ENCODE measurements around the gene CTCF. TPM values are rescaled to one million over a fixed set of nuclear protein-coding genes. Genes with fewer than 3 reads are reported as not detected.

Gene CTCF
- total RNA-seq, 3 donors from 2014 or later (not counting 1 experiment from before 2014, with no cell fraction given): 61.4 to 76.7 (median 63.6) TPM

- 79% methylated on average over 3 of the region's 4 CpGs for WGBS (ENCODE audit: insufficient coverage)
- ATAC-seq (no peak), DNase-seq (no peak)
- TF ChIP-seq, protein P1, sequence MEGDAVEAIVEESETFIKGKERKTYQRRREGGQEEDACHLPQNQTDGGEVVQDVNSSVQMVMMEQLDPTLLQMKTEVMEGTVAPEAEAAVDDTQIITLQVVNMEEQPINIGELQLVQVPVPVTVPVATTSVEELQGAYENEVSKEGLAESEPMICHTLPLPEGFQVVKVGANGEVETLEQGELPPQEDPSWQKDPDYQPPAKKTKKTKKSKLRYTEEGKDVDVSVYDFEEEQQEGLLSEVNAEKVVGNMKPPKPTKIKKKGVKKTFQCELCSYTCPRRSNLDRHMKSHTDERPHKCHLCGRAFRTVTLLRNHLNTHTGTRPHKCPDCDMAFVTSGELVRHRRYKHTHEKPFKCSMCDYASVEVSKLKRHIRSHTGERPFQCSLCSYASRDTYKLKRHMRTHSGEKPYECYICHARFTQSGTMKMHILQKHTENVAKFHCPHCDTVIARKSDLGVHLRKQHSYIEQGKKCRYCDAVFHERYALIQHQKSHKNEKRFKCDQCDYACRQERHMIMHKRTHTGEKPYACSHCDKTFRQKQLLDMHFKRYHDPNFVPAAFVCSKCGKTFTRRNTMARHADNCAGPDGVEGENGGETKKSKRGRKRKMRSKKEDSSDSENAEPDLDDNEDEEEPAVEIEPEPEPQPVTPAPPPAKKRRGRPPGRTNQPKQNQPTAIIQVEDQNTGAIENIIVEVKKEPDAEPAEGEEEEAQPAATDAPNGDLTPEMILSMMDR (IDR thresholded peaks at IDR 0.05): no peak
- intact Hi-C loops (cut with micrococcal nuclease): no loop called here
- Histone ChIP-seq H3K27me3 (ENCODE audit: control insufficient read depth, insufficient read depth, low read length) (no peaks in the 10 kb centered on the region), H3K27ac (ENCODE audit: low read length) (peak overlapping the region; percentile 71), H3K36me3 (ENCODE audit: control insufficient read depth, insufficient read depth, low read length) (peaks cover 5% of the 10 kb centered on the region), H3K4me3 (ENCODE audit: low read length) (no peak overlapping the region), H3K9me3 (ENCODE audit: control insufficient read depth, insufficient read depth, low read length) (no peaks in the 10 kb centered on the region), H3K4me1 (ENCODE audit: control insufficient read depth, insufficient read depth, low read length) (peaks cover 44% of the 10 kb centered on the region)
- no peaks in the 10 kb centered on the region for H3K36me3 Mint-ChIP-seq
- no peaks in the 10 kb centered on the region for H3K9me3 Mint-ChIP-seq
- no peak overlapping the region for H3K4me3 Mint-ChIP-seq
- H3K27me3 Mint-ChIP-seq (ENCODE audit: low read depth in 2 of 2): no peaks in the 10 kb centered on the region
- peaks cover 0 to 25% of the 10 kb centered on the region in 2 donors for H3K4me1 Mint-ChIP-seq
- H3K27ac Mint-ChIP-seq: peak overlapping the region in 1 of 2 donors; percentile 10
These were observed 13.1 kb upstream of the CTCF start for GRCh38 chr16:67549240-67549639.

DNA sequence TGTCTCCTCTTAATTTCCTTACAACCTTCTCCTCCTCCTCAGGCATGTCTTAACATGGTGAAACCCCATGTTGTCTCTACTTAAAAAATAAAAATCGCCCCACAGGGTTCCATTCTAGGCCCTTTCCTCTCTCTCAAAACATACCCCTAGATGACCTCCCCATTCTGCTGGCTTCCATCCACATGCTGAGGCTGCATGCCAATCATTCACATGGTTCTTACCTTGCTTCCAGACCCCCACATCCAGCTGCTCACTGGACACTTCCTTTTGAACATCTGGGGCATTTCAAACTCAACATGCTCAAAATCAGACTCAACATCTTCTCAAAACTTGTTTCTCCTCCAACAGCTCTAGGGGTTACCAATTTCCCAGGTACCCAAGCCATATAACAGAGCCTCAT, 12.4 kb upstream of the CTCF start:
- Histone ChIP-seq H3K27ac (ENCODE audit: low read length) (no peak overlapping the region), H3K36me3 (ENCODE audit: control insufficient read depth, insufficient read depth, low read length) (peaks cover 4% of the 10 kb centered on the region), H3K27me3 (ENCODE audit: control insufficient read depth, insufficient read depth, low read length) (no peaks in the 10 kb centered on the region), H3K4me3 (ENCODE audit: low read length) (no peak overlapping the region), H3K9me3 (ENCODE audit: control insufficient read depth, insufficient read depth, low read length) (no peaks in the 10 kb centered on the region), H3K4me1 (ENCODE audit: control insufficient read depth, insufficient read depth, low read length) (peaks cover 41% of the 10 kb centered on the region)
- H3K4me3 Mint-ChIP-seq: no peak overlapping the region
- no peak for ATAC-seq
- 89% methylated on average over 1 of the region's 1 CpG for WGBS (ENCODE audit: insufficient coverage)
- no peaks in the 10 kb centered on the region for H3K36me3 Mint-ChIP-seq
- H3K27me3 Mint-ChIP-seq (ENCODE audit: low read depth in 2 of 2): no peaks in the 10 kb centered on the region
- H3K9me3 Mint-ChIP-seq: no peaks in the 10 kb centered on the region
- no peak for DNase-seq
- peaks cover 0 to 21% of the 10 kb centered on the region in 2 donors for H3K4me1 Mint-ChIP-seq
- intact Hi-C loops (cut with micrococcal nuclease): no loop called here
- TF ChIP-seq, protein P1 (IDR thresholded peaks at IDR 0.05): no peak
- peak overlapping the region; percentile 5 to 67 for H3K27ac Mint-ChIP-seq

DNA sequence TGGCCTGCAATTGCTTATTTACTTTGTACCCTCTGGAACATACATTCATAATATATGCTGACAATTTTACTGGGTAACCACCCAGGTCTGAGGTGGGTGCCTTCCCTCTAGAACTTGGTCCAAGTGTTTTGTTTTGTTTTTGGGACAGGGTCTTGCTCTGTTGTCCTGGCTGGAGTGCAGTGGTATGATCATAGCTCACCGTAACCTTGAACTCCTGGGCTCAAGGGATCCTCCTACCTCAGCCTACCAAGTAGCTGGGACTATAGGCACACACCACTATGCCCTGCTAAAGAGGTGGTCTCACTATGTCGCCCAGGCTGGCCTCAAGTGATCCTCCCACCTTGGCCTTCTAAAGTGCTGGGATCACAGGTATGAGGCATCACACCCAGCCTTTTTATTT, 11.2 kb upstream of the CTCF start:
- peaks cover 7 to 28% of the 10 kb centered on the region in 2 donors for H3K4me1 Mint-ChIP-seq
- Histone ChIP-seq H3K27ac (ENCODE audit: low read length) (no peak overlapping the region), H3K4me3 (ENCODE audit: low read length) (no peak overlapping the region), H3K36me3 (ENCODE audit: control insufficient read depth, insufficient read depth, low read length) (peaks cover 3% of the 10 kb centered on the region), H3K4me1 (ENCODE audit: control insufficient read depth, insufficient read depth, low read length) (peaks cover 46% of the 10 kb centered on the region), H3K27me3 (ENCODE audit: control insufficient read depth, insufficient read depth, low read length) (no peaks in the 10 kb centered on the region), H3K9me3 (ENCODE audit: control insufficient read depth, insufficient read depth, low read length) (no peaks in the 10 kb centered on the region)
- WGBS (ENCODE audit: insufficient coverage): 98% methylated on average over 2 of the region's 2 CpGs
- H3K9me3 Mint-ChIP-seq: no peaks in the 10 kb centered on the region
- no peaks in the 10 kb centered on the region for H3K27me3 Mint-ChIP-seq (ENCODE audit: low read depth in 2 of 2)
- intact Hi-C loops (cut with micrococcal nuclease): no loop called here
- DNase-seq: no peak
- ATAC-seq: no peak
- no peak overlapping the region for H3K4me3 Mint-ChIP-seq
- H3K27ac Mint-ChIP-seq: no peak overlapping the region
- H3K36me3 Mint-ChIP-seq: no peaks in the 10 kb centered on the region
- TF ChIP-seq, protein P1 (IDR thresholded peaks at IDR 0.05): no peak

DNA sequence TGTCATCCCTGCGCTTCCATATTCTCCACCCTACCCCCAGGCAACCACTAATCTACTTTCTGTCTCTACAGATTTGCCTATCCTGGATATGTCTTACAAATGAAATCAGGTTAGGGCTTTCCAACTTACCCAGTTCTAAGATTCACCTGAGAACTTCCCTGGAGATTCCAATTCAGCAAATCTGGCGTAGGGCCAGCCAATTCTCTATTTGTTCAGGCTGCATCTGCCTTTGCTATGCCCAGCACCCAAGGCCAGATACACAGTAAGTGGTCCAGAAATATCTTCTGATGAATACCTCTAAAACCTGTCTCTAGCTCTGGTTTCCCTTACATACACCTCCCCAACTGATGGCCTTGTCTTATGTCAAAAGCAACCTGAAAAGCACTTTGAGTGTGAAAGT, 10.4 kb upstream of the CTCF start:
- H3K4me1 Mint-ChIP-seq: peaks cover 9 to 26% of the 10 kb centered on the region in 2 donors
- TF ChIP-seq, protein P1 (IDR thresholded peaks at IDR 0.05): no peak

More for the DNA sequence above, 10.4 kb upstream of the CTCF start:
- Histone ChIP-seq H3K36me3 (ENCODE audit: control insufficient read depth, insufficient read depth, low read length) (no peaks in the 10 kb centered on the region), H3K9me3 (ENCODE audit: control insufficient read depth, insufficient read depth, low read length) (no peaks in the 10 kb centered on the region), H3K27ac (ENCODE audit: low read length) (no peak overlapping the region), H3K4me1 (ENCODE audit: control insufficient read depth, insufficient read depth, low read length) (peaks cover 48% of the 10 kb centered on the region), H3K27me3 (ENCODE audit: control insufficient read depth, insufficient read depth, low read length) (no peaks in the 10 kb centered on the region), H3K4me3 (ENCODE audit: low read length) (no peak overlapping the region)
- ATAC-seq: no peak
- 93% methylated on average over 2 of the region's 2 CpGs for WGBS (ENCODE audit: insufficient coverage)
- Mint-ChIP-seq H3K4me3 (no peak overlapping the region), H3K27me3 (ENCODE audit: low read depth in 2 of 2) (no peaks in the 10 kb centered on the region), H3K9me3 (no peaks in the 10 kb centered on the region), H3K27ac (peak overlapping the region in 1 of 2 donors; percentile 49), H3K36me3 (no peaks in the 10 kb centered on the region)
- intact Hi-C loops (cut with micrococcal nuclease): no loop called here
- no peak for DNase-seq
